Neural cell (in vitro differentiated cells): ENCODE results near the gene CACNA2D4. TPM values are rescaled to one million over a fixed set of nuclear protein-coding genes. Genes with fewer than 3 reads are reported as not detected.

Source experiments
- H2AFZ ChIP-seq: fragments of 200-600, 300-800 bp; sonication (generic), shearing (Covaris generic); 2 replicates; pipeline ENCODE4 v1.6.0; 2014; ENCODE audit warnings: low read depth, mild to moderate bottlenecking, antibody characterized with exemption, low read length, moderate library complexity
- H3F3A ChIP-seq: fragments of 200-600 bp; shearing (Covaris generic); 2 replicates; pipeline ENCODE4 v1.6.1; 2016; ENCODE audit warnings: mild to moderate bottlenecking, moderate library complexity, mixed read lengths, antibody characterized with exemption, low read length; ENCODE audit not compliant: insufficient read depth, poor library complexity, severe bottlenecking
- H3K27ac ChIP-seq: fragments of 200-600, 300-800 bp; sonication (generic), shearing (Covaris generic); 2 replicates; pipeline ENCODE4 v1.5.1; 2014; ENCODE audit warnings: mild to moderate bottlenecking, low read length, moderate library complexity
- H3K27me3 ChIP-seq: fragments of 300-800, 200-600 bp; sonication (generic), shearing (Covaris generic); 2 replicates; pipeline ENCODE4 v1.6.0; 2014; ENCODE audit warnings: mild to moderate bottlenecking, low read depth, low read length, moderate library complexity; ENCODE audit not compliant: insufficient read depth
- H3K36me3 ChIP-seq: fragments of 300-800, 200-600 bp; sonication (generic), shearing (Covaris generic); 2 replicates; pipeline ENCODE4 v1.5.1; 2014; ENCODE audit warnings: mild to moderate bottlenecking, antibody characterized with exemption, low read length, moderate library complexity; ENCODE audit not compliant: insufficient read depth
- H3K4me2 ChIP-seq: fragments of 300-800, 200-600 bp; sonication (generic), shearing (Covaris generic); 2 replicates; pipeline ENCODE4 v1.6.0; 2014; ENCODE audit warnings: mild to moderate bottlenecking, low read length
- H3K4me3 ChIP-seq: fragments of 300-800, 200-600 bp; sonication (generic), shearing (Covaris generic); 2 replicates; pipeline ENCODE4 v1.5.1; 2014; ENCODE audit warnings: mild to moderate bottlenecking, low read length, moderate library complexity
- H3K79me2 ChIP-seq: fragments of 200-600 bp; shearing (Covaris generic); replicated peaks from 2 replicates; pipeline ENCODE4 v1.6.0; 2014; ENCODE audit warnings: mild to moderate bottlenecking, low read length, moderate library complexity; ENCODE audit not compliant: insufficient read depth
- H3K9ac ChIP-seq: fragments of 300-800, 200-600 bp; sonication (generic), shearing (Covaris generic); 2 replicates; pipeline ENCODE4 v1.6.1; 2016; ENCODE audit warnings: mild to moderate bottlenecking, low read length, mixed read lengths
- H3K9me2 ChIP-seq: fragments of 200-600 bp; shearing (Covaris generic); 2 replicates; pipeline ENCODE4 v1.6.1; 2016; ENCODE audit warnings: mild to moderate bottlenecking, low read length, mixed read lengths; ENCODE audit not compliant: insufficient read depth
- H3K9me3 ChIP-seq: fragments of 200-600, 300-800 bp; sonication (generic), shearing (Covaris generic); 2 replicates; pipeline ENCODE4 v1.6.1; 2016; ENCODE audit warnings: mild to moderate bottlenecking, mixed run types, low read length, moderate library complexity, mixed read lengths
- H4K20me1 ChIP-seq: fragments of 200-600 bp; shearing (Covaris generic); 2 replicates; pipeline ENCODE4 v1.6.1; 2016; ENCODE audit warnings: mild to moderate bottlenecking, mixed run types; ENCODE audit not compliant: insufficient read depth
- EP300 ChIP-seq: fragments of 450-650 bp; conservative IDR thresholded peaks from 2 replicates; pipeline ENCODE4 v1.6.1; 2014; ENCODE audit warnings: antibody characterized with exemption, mild to moderate bottlenecking, moderate library complexity; ENCODE audit not compliant: poor library complexity, severe bottlenecking
- EZH2 ChIP-seq: fragments of 200-600, 300-800 bp; shearing (Covaris generic), sonication (generic); IDR thresholded peaks from 2 replicates; pipeline ENCODE4 v1.6.1; 2014; ENCODE audit warnings: antibody characterized with exemption, low read length, borderline replicate concordance, mild to moderate bottlenecking; ENCODE audit not compliant: insufficient read depth, poor library complexity, severe bottlenecking
- MXI1 ChIP-seq: fragments of 450-650 bp; conservative IDR thresholded peaks from 2 replicates; pipeline ENCODE4 v1.6.1; 2014; ENCODE audit warnings: antibody characterized with exemption, mild to moderate bottlenecking; ENCODE audit not compliant: poor library complexity, severe bottlenecking
- POLR2AphosphoS5 ChIP-seq: IDR thresholded peaks from 2 replicates; pipeline ENCODE4 v1.6.1; 2012
- RAD21 ChIP-seq: fragments of 450-650 bp; conservative IDR thresholded peaks from 2 replicates; pipeline ENCODE4 v1.6.1; 2014; ENCODE audit warnings: antibody characterized with exemption, mild to moderate bottlenecking, moderate library complexity
- SMC3 ChIP-seq: fragments of 450-650 bp; conservative IDR thresholded peaks from 2 replicates; pipeline ENCODE4 v1.6.1; 2014; ENCODE audit warnings: antibody characterized with exemption, mild to moderate bottlenecking, moderate library complexity; ENCODE audit not compliant: poor library complexity
- TAF1 ChIP-seq: IDR thresholded peaks from 2 replicates; pipeline ENCODE4 v1.6.1; 2012; ENCODE audit warnings: low read depth
- polyA plus RNA-seq: library from polyadenylated mRNA; depleted of rRNA; stranded (reverse); fragments of >200 nt; gene quantifications from 2 replicates; pipeline ENCODE4 v1.2.3, GENCODE V29; 2014
- TF ChIP-seq, protein P1 (sequence below): fragments of 450-650 bp; IDR thresholded peaks from 2 replicates; pipeline ENCODE4 v1.5.1; 2014; ENCODE audit warnings: antibody characterized with exemption, mild to moderate bottlenecking, moderate library complexity; ENCODE audit not compliant: poor library complexity, severe bottlenecking
- TF ChIP-seq, protein P2 (sequence below): IDR thresholded peaks from 2 replicates; pipeline ENCODE4 v1.6.1; 2012; ENCODE audit warnings: borderline replicate concordance

The CACNA2D4 gene
- polyA plus RNA-seq, 1 donor from 2014 or later: not detected

DNA sequence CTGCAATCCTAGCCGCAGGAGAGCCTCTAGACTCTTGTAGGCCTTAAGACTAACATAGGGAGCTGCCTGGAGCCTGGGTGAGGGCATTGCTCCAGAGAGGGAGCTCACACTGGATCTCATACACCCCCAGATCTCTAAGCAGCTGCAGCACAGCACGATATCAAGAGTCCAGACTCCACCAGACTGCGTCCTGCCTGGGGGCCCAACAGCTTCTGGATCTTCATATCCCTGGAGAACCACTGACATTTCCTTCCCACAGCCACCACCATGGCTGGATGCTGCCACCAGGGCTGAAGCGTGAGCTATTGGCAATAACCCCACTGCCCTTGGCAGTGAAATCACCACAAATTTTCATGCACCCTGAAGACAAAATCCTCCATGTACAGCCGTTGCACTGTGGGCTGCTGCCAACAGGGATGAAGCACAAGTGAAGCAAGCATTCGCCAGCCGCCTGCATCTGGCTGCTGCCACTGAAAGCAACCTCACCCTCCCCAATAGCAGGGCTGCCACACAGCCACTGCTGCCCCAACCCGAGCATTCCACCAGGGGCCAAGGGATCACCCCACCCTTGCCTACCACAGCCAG lies 28.2 kb downstream of the CACNA2D4 start:
- Histone ChIP-seq H3K36me3 (no peaks in the 10 kb centered on the region), H4K20me1 (no peaks in the 10 kb centered on the region), H3K4me3 (no peak overlapping the region), H3K27me3 (no peaks in the 10 kb centered on the region), H3K79me2 (no peaks in the 10 kb centered on the region), H3K4me2 (no peak overlapping the region), H3F3A (no peaks in the 10 kb centered on the region), H3K9ac (no peak overlapping the region), H2AFZ (no peak overlapping the region), H3K27ac (no peak overlapping the region), H3K9me2 (no peaks in the 10 kb centered on the region), H3K9me3 (peaks cover 3% of the 10 kb centered on the region)
- TF ChIP-seq EZH2 (no peak), MXI1 (no peak), SMC3 (no peak), POLR2AphosphoS5 (no peak), EP300 (no peak), TAF1 (no peak), RAD21 (no peak)
- TF ChIP-seq, protein P1, sequence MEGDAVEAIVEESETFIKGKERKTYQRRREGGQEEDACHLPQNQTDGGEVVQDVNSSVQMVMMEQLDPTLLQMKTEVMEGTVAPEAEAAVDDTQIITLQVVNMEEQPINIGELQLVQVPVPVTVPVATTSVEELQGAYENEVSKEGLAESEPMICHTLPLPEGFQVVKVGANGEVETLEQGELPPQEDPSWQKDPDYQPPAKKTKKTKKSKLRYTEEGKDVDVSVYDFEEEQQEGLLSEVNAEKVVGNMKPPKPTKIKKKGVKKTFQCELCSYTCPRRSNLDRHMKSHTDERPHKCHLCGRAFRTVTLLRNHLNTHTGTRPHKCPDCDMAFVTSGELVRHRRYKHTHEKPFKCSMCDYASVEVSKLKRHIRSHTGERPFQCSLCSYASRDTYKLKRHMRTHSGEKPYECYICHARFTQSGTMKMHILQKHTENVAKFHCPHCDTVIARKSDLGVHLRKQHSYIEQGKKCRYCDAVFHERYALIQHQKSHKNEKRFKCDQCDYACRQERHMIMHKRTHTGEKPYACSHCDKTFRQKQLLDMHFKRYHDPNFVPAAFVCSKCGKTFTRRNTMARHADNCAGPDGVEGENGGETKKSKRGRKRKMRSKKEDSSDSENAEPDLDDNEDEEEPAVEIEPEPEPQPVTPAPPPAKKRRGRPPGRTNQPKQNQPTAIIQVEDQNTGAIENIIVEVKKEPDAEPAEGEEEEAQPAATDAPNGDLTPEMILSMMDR: no peak
- TF ChIP-seq, protein P2, sequence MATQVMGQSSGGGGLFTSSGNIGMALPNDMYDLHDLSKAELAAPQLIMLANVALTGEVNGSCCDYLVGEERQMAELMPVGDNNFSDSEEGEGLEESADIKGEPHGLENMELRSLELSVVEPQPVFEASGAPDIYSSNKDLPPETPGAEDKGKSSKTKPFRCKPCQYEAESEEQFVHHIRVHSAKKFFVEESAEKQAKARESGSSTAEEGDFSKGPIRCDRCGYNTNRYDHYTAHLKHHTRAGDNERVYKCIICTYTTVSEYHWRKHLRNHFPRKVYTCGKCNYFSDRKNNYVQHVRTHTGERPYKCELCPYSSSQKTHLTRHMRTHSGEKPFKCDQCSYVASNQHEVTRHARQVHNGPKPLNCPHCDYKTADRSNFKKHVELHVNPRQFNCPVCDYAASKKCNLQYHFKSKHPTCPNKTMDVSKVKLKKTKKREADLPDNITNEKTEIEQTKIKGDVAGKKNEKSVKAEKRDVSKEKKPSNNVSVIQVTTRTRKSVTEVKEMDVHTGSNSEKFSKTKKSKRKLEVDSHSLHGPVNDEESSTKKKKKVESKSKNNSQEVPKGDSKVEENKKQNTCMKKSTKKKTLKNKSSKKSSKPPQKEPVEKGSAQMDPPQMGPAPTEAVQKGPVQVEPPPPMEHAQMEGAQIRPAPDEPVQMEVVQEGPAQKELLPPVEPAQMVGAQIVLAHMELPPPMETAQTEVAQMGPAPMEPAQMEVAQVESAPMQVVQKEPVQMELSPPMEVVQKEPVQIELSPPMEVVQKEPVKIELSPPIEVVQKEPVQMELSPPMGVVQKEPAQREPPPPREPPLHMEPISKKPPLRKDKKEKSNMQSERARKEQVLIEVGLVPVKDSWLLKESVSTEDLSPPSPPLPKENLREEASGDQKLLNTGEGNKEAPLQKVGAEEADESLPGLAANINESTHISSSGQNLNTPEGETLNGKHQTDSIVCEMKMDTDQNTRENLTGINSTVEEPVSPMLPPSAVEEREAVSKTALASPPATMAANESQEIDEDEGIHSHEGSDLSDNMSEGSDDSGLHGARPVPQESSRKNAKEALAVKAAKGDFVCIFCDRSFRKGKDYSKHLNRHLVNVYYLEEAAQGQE: no peak

DNA sequence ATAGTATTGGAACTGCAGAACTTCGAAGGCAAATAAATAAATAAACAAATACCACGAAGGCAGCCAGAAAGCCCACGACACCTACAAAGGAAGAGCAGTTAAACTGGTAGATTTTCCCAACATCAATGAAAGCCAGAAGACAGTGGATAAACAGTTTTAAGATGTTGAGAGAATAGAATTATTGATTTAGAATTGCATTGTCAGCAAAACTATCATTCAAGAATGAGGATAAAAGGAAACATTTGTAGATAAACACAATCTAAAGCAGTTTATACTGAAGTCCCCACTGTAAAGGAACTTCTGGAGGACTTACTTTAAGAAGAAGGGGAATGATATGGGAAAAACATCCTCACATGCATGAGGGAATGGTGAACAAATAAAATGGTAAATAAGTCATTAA lies 29.5 kb downstream of the CACNA2D4 start:
- Histone ChIP-seq H3K9ac (no peak overlapping the region), H3K9me3 (peaks cover 3% of the 10 kb centered on the region), H3F3A (no peaks in the 10 kb centered on the region), H3K4me3 (no peak overlapping the region), H4K20me1 (no peaks in the 10 kb centered on the region), H2AFZ (no peak overlapping the region), H3K27ac (no peak overlapping the region), H3K9me2 (no peaks in the 10 kb centered on the region), H3K79me2 (no peaks in the 10 kb centered on the region), H3K27me3 (no peaks in the 10 kb centered on the region), H3K4me2 (no peak overlapping the region), H3K36me3 (no peaks in the 10 kb centered on the region)
- TF ChIP-seq POLR2AphosphoS5 (no peak), SMC3 (no peak), EP300 (no peak), MXI1 (no peak), EZH2 (no peak), RAD21 (no peak), TAF1 (no peak)
- TF ChIP-seq, protein P2: no peak
- TF ChIP-seq, protein P1: no peak
